GM18499 (cell line): ENCODE measurements around the gene RRP1.
A peak's percentile ranks its signal among the peaks of the same experiment; 100 is the strongest.

Source experiments
- ATAC-seq: cut with Tn5 transposase; IDR thresholded peaks from one replicate; pipeline ENCODE4 v1.9.1; 2021; ENCODE audit warnings: moderate number of reproducible peaks; ENCODE audit not compliant: insufficient read depth, unreplicated experiment

The RRP1 gene

DNA sequence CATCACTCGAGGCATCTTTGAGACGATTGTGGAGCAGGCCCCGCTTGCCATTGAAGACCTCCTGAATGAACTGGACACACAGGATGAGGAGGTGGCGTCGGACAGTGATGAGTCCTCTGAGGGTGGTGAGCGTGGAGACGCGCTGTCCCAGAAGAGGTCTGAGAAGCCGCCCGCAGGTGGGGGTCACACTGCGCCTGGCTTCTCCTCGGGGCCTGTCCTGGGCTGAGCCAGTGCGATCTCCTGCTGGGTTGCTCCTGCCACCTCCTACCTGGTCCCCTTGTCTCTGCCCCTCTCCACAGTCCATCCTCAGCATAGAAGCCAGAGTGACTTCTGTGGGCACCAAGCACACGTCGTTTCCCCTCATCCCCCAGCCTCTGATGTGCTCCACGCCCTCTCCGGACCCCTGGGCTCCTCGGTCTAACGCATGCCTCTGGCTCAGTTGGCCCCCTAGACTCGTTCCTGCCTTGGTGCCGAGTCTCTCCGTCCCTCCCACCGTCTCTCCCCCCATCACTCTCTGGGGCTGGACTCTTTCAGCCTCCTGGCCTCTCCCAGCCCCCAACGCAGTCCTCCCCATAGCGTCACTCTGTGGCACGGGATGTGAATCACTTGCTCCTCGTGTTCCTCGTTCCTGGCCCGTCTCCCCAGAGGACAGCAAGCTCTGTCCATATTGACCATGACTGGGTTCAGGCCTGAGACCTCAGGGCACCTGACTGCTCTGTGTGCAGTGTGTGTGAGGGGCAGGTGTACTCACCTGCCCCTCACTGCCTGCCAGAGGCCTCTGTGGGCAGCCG, 8.7 kb downstream of the RRP1 start:
- no peak for ATAC-seq

DNA sequence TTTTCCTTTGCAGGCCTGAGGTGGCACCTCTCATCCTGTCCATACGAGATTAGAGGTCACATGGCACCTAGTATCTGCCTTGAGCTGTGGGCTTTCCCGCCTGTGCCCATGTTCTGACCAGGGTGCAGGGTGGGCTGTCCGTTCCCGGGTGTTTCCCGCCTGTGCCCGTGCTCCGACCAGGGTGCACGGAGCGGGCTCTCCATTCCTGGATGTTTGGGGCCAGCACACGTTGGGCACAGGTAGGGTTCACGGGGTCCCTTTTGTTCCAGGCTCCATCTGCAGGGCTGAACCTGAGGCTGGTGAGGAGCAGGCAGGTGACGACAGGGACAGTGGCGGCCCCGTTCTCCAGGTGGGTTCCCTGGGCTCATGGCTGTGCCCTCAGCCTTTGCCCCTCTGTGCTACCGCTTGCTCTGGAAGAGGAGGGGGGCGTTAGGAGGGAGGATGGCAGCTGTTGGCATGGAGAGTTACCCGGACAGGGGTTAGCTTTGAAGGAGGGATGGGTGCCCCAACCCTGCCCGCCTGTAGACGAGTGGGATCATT, 10.0 kb downstream of the RRP1 start:
- ATAC-seq: no peak

DNA sequence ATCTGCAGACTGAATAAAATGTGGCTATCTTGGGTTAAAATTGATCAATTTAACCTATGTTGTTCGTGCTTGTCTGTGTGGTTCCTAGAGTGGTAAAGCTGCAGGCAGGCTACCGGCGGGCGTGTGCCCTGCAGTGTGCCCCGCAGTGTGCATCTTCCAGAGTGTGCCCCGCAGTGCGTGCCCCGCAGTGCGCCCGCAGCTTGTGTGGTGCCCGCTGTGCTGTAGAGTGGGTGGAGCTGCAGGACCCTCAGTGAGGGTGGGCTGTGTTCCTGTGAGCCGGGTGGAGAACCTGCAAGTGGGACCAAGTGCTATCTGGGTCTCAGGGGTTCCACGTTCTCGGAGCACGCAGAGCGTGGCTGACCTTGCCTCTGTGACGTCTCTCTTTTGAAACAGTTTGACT, 10.7 kb downstream of the RRP1 start:
- no peak for ATAC-seq

DNA sequence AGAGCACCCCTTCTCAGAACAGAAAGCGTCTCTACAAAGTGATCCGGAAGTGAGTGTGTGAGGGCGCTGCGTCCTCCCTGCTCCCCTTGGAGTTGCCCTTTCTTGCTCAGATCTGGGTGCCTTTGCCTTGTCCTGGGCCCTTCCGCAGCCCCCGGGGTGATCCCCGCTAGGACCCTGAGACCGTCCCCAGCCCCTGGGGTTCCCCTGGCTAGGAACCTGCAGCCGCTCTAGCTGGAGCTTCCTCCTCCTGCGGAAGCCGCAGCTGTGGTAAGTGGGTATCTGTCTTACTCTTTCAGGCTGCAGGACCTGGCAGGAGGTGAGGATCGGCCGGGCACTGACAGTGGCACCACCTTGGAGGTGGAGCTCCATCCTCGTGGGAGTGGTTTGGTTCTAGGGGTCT, 11.2 kb downstream of the RRP1 start:
- no peak for ATAC-seq

DNA sequence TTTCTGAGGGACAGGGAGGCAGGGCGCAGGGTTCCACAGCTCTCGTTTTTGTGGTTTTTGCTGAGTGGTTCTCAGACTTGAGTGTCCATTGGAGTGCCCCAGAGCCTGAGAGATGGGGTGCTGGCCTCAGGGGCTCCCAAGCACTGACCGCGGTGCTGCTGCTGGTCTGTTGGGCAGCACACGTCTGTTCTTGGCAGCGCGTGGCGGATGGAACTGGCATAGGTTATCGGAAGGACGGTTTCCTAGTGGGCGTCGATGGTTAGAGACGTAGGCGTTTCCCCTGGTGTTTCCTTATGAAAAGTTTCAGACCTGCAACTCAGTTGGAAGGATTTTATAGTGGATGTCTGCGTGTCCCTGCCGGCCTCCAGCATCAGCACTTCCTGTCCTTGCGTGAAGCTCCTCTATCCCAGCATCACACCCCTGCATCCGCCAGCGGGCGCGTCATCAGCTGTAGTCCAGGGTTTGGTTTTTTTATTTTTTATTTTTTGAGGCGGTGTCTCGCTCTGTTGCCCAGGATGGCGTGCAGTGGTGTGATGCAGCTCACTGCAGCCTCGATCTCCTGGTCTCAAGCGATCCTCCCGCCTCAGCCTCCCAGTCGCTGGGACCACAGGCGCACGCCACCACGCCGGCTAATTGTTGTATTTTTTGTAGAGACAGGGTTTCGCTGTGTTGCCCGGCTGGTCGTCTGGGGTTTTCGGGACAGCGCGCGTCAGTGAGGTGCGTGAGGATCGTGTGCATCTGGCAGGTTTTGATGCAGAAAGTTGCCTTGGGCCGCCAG, 11.8 kb downstream of the RRP1 start:
- ATAC-seq: no peak

DNA sequence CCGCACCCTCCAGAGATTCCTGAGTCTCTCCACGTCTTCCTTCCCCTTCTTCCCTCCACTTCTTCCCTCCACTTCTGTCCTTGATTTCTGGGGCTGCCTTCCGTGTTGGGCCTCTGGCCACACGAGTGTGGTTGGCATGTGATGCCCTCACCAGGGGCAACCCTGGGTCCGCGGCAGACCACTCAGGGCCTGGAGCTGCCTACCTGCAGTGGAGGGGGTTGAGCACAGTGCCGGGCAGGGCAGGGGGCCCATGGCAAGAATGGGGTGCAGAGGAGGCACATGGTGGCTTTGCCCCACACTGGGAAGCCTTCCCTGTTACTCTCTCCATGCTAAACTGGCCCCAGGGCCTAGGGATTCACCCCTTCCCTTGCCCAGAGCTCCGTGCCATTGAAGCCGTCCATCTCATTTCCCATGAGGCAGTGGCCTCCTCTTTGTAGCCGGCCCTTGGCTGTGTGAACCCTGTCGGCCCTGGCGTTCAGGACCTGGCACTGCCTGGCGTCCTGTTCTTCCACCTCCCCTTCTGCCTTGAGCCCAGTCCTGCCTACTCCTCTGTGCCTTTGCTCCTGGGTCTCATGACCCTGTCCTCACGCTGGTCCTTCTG, 13.4 kb downstream of the RRP1 start:
- no peak for ATAC-seq

DNA sequence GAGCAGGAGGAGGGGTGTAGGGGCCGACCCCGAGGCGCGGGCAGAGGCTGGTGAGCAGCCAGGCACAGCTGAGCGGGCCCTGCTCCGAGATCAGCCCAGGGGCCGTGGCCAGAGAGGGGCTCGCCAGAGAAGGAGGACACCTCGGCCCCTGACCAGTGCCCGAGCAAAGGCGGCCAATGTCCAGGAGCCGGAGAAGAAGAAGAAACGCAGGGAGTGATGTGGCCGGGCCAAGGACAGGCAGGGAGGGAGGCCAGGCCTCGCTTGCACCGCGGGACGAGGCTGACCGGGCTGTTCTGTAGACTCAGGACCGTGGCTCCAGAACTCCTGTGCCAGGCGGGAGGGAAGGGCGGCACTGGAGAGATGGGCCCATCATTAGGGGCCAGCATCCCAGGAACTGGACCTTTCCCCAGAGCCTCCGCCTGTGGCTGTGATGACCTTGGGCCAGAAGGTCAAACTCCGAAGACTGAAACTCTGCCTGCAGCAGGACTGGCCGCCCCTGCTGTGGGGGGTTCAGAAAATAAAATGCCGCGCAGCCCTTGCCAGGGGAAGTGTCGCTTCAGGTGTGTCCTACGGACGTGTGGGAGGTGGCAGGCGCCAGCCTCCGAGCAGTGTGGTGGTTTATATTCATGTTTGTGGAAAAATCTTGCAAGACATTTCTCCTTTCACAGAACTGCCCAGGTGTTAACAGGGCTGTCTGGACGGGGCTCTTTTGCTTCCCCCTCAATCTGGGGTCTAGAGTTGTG, 14.4 kb downstream of the RRP1 start:
- no peak for ATAC-seq

DNA sequence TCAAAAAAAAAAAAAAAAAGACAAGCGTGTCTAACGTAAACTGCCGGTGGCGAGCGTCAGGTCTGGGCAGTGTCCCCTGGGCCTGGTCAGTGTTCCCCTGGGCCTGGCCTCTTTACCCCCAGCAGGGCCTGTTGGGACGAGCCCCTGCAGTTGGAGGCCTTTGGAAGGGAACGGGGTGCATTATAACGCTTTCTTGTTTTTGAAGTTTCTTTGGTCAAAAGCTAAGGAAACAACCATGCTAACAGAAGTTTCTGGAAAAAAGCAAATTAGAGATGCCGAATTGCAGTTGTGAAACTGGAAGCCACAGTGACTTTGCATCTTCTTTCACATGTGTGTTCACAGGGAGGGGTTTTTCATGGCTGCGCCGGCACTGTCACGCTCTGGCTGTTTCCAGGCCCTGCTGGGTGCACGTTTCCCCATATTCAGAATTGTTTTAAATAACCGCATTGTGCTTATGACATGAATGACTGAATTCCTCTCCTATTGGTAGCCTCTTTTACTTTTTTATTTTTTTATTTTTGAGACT, 16.0 kb downstream of the RRP1 start:
- ATAC-seq: peak; percentile 85

DNA sequence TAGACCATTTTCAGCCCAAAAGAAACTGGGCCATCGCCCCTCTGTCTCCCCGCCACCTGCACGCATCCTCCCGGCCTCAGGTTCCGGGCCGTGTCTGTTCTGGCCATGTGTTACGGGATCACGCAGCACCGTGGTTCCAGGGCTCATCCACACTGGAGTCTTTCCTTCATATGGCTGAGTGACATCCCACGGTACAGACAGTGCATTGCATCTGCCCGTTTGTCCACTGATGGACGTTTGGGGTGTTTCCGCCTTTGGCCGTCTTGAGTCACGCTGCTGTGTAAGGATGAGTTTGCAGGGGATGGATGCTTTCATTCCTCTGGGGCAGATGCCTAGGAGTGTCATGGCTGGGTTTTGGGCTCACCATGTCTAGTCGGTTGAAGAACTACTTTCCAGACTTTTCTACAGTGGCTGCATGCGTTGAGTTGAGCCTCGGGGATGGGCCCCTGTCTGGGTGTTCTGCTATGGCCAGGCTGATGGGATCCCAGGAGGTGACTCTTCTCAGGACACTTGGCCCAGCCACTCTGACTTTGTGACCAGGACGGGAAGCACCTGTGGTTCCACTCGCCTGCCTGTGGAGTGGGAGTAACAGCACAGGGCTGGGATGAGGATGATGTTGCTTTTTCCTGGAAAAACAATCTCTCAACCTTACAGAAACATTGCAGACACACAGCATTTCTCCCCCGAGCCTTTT, 16.8 kb downstream of the RRP1 start:
- no peak for ATAC-seq

DNA sequence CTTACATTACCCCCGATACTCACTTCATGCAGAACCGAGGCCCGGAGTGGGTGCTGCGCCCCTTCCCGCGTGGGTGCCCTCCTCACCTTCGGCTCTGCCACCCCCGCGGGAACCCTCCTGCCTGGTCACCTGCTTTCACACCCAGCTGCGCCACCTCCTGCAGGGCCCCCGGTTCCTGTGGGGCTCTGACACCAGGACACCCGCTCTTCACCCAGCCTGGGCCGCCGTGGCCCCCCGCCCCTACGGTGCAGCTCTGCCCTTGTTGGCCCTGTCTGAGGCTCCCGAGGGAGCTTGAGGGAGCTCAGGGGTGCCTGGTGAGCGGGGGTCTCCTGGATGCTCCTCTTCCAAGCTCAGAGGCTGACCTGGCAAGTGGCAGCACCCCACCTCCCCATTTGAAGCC, 19.0 kb downstream of the RRP1 start:
- no peak for ATAC-seq

DNA sequence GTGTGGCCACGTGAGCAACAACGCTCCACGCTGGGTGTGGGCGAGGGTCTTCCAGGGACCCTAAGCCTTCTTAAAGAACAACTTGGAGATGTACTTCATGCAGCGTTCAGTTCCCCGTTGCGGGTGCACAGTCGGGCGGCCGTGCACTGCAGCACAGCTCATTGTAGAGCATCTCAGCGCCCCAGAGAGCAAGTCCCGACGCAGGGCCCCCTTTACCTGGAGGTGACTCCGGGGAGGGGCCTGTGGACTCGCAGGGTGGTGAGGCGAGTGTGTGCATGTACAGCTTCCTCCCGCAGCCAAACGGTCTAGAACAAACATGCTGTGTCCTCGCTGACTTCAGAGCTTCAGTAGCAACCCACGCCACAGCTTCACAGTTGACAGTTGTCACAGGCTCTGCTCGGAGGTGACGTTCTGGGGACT, 19.5 kb downstream of the RRP1 start:
- ATAC-seq: no peak

DNA sequence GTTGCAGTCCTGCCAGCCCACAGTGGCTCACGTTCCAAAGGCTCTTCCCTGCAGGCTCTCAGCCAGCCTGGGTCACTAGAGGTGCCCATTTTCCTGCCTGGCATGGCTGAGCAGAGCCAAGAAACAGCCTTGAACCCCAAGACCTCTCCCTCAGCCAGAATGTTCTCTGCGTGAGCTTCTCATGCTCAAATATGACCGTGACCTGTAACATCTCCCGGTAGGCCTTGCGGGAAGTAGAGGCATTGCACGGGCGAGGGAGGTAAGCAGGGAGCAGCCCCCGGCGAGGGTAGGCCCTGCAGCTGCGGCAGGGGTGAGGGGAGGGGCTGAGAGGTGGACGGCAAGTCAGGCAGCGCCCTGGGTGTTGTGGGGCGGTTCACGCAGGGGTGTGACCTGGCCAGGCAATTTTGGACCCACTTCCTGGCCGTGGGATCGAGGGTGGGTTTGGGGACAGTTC, 20.0 kb downstream of the RRP1 start:
- ATAC-seq: no peak

DNA sequence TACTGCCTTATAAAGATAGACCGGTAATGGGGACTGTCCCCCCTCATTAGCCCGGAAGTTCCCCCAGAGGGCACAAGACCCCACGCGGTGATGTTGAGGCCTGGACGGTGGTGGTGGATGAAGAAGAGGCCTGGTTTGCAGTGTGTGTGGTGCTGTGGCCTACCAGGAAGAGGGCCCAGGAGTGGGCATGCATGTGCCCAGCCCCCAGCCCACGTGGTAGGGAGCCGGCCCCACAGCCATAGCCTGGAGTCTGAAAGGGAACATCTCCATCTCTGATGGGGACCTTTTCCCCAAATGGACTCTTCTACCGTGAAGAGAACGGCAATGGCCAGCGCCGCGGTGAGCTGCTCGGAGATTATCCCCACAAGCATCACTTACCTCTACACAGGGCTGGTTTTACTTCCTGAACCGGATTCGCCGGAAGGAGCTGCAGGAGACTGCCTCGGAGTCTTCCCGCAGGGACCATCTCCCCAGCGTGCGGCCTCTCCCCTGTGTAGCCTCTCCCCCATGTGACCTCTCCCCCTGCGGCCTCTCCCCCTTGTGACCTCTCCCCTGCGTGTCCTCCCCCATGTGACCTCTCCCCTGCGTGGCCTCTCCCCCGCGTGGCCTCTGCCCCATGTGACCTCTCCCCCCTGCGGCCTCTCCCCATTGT, 20.6 kb downstream of the RRP1 start:
- ATAC-seq: no peak

DNA sequence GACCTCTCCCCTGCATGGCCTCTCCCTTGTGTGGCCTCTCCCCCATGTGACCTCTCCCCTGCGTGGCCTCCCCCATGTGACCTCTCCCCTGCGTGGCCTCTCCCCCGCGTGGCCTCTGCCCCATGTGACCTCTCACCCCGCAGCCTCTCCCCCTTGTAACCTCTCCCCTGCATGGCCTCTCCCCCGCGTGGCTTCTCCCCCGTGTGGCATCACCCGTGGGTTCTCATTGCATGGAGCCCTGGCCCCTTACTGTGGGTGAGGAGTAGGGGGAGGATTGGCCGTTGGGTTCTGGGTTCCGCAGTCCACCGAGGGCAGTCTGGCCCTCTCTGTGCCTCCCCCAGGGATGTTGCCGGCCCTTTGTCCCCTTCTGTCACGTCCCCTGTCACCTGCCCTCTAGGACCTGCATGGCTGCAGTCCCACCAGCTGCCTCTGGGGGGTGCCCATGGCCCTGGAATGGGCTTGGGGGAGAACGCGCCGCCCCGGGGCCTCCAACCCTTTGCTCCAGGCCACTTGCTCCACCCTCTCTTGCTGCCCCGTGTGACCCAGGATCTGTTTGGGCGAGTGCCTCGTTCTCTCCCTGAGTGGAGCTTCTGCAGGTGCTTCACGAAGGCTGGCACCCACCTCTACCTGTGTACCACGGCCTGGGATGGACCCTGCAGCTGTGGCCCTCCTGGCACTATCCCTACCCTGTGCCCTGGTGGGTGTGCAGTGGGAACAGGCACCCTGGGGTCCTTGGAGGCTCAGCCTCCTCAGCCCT, 21.3 kb downstream of the RRP1 start:
- no peak for ATAC-seq

DNA sequence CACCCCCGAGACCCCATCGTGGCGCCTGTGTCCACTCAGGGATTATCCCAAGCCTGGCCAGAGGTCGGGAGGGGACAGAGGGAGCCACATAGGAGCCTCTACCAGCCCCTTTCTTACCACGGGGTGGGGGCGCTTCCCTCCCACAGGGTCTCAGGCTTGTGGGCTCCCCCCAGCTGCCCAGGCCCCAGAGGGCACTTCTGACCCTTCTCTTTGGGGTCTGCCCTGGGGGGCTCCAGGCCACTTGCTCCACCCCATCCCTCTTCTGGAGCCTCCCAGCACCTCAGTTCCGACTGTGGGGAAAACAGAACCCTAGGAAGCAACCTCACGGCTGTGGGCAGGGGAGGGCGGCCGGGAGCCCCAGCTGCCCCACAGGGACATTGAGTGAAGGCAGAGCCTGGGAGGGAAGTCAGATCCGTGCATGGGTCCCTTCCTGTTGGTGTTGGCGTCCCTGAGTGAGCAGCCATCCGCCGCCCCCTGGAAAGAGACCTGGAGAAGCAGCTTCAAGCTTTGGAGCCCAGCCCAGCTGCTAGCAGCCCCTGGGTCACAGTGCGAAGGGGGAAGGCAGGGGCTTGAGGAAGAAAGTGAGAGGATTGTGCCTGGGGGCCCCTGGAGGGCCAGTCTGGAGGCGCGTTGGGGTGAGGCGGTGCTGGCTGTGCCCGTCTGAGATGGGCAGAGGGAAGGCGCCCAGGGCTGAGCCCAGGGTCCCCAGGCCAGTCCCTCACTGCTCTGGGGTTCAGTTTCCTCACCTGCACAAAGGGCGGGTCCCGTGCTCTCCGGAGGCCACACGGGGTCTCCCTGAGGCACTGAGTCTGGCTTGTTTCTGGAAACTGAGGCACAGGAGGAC, 22.1 kb downstream of the RRP1 start:
- no peak for ATAC-seq

DNA sequence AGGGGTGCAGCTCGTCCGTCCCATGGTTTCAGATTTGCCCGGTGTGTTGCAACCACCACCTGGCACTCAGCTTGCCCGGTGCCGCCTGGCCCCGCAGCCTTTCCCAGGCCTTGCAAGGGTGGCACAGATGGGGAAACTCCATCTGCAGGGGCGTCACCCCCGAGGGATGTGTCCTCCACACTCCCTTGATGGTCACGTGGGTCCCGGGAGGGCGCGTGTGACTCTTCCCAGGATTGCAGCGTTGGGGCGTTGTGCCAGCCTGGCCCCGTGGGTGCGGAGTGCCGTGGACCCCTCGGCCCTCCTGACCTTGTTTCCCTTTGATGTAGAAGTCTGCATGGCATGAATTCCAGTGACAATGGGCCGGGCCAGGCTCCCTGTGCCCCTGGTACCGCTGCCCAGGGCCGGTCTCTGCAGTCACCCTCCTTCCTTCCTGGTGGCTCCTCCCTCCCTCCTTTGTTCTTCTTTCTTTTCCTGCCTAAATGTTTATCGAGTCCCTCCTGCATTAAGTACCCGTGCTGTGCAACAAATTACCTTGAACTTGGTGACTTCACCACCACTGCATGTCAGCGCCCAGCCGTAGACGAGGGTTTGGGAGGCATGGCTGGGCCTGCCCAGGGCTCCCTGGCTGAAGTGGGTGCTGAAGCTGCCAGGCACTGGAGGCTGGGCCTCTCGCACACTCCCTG, 22.9 kb downstream of the RRP1 start:
- ATAC-seq: no peak
